HEK293 (cell line): ENCODE results near the gene CLEC4G.

Experiments used
- CTCF ChIA-PET: fragments of 350-600 bp; formaldehyde crosslinking; extraction: SDS; loops from one replicate; lab custom pipeline; 2021; ENCODE audit warnings: antibody characterized with exemption; lab: Yijun Ruan, JAX
- POLR2A ChIA-PET: fragments of 300-600 bp; formaldehyde crosslinking; extraction: SDS; loops from one replicate; lab custom pipeline; 2020; ENCODE audit warnings: antibody characterized with exemption, inconsistent platforms; lab: Yijun Ruan, JAX
- H3K27ac ChIP-seq: fragments of 200-500 bp; sonication (Bioruptor generic); 2 replicates; pipeline ENCODE4 v1.5.1; 2014; ENCODE audit warnings: low read depth, low read length, control low read depth, inconsistent platforms; ENCODE audit errors: extremely low read depth
- H3K36me3 ChIP-seq, 2 experiments: fragments of 200-500 bp in 1 of 2; sonication (Bioruptor generic) in 1 of 2; 1 replicate in 1 of 2; 2 replicates in 1 of 2; pipeline ENCODE4 v1.5.1; 2014 to 2017; ENCODE audit warnings: inconsistent platforms in 2 of 2, low read length in 2 of 2; ENCODE audit not compliant: control insufficient read depth in 2 of 2, insufficient read depth in 1 of 2
- H3K4me1 ChIP-seq: fragments of 200-500 bp; sonication (Bioruptor generic); 2 replicates; pipeline ENCODE4 v1.5.1; 2014; ENCODE audit warnings: mild to moderate bottlenecking, low read length, inconsistent platforms; ENCODE audit not compliant: control insufficient read depth, insufficient read depth
- H3K4me3 ChIP-seq: 2 replicates; pipeline ENCODE4 v1.5.1; 2011; ENCODE audit warnings: low read depth, mild to moderate bottlenecking, control low read depth, low read length, moderate library complexity
- H3K9me3 ChIP-seq: fragments of 200-500 bp; sonication (Bioruptor generic); 2 replicates; pipeline ENCODE4 v1.5.1; 2014; ENCODE audit warnings: low read depth, low read length, inconsistent platforms; ENCODE audit not compliant: control insufficient read depth, insufficient read depth
- BCL11A ChIP-seq: fragments of 450-650 bp; formaldehyde crosslinking; IDR thresholded peaks from 2 replicates; pipeline ENCODE4 v1.5.1; 2016; ENCODE audit warnings: low read depth, missing biosample characterization, missing genetic modification characterization
- MEIS1 ChIP-seq: sonication (generic); formaldehyde crosslinking; IDR thresholded peaks from 2 replicates; pipeline ENCODE4 v1.8.1; 2022; ENCODE audit warnings: missing genetic modification reagents, mild to moderate bottlenecking, borderline replicate concordance
- YY2 ChIP-seq: fragments of 450-650 bp; formaldehyde crosslinking; IDR thresholded peaks from 2 replicates; pipeline ENCODE4 v1.5.1; 2016; ENCODE audit warnings: missing biosample characterization, missing genetic modification characterization
- ZBTB17 ChIP-seq: fragments of 450-650 bp; formaldehyde crosslinking; IDR thresholded peaks from 2 replicates; pipeline ENCODE4 v1.5.1; 2016; ENCODE audit warnings: missing biosample characterization, missing genetic modification characterization
- ZBTB21 ChIP-seq: fragments of 450-650 bp; formaldehyde crosslinking; IDR thresholded peaks from 2 replicates; pipeline ENCODE4 v1.5.1; 2017; ENCODE audit warnings: missing biosample characterization, missing genetic modification characterization
- ZNF211 ChIP-seq: fragments of 450-650 bp; formaldehyde crosslinking; IDR thresholded peaks from 2 replicates; pipeline ENCODE4 v1.5.1; 2016; ENCODE audit warnings: low read depth, missing biosample characterization, missing genetic modification characterization
- ZNF416 ChIP-seq: fragments of 450-650 bp; formaldehyde crosslinking; IDR thresholded peaks from 2 replicates; pipeline ENCODE4 v1.5.1; 2016; ENCODE audit warnings: missing biosample characterization, missing genetic modification characterization
- ZNF514 ChIP-seq: fragments of 450-650 bp; formaldehyde crosslinking; IDR thresholded peaks from 2 replicates; pipeline ENCODE4 v1.5.1; 2016; ENCODE audit warnings: missing biosample characterization, missing genetic modification characterization
- ZNF529 ChIP-seq: fragments of 450-650 bp; formaldehyde crosslinking; IDR thresholded peaks from 2 replicates; pipeline ENCODE4 v1.5.1; 2017; ENCODE audit warnings: missing genetic modification characterization, missing biosample characterization; ENCODE audit not compliant: insufficient replicate concordance
- ZNF544 ChIP-seq: fragments of 450-650 bp; formaldehyde crosslinking; IDR thresholded peaks from 2 replicates; pipeline ENCODE4 v1.5.0; 2017; ENCODE audit warnings: missing biosample characterization, missing genetic modification characterization
- ZNF626 ChIP-seq: fragments of 450-650 bp; sonication (Bioruptor Pico); formaldehyde crosslinking; IDR thresholded peaks from 2 replicates; pipeline ENCODE4 v1.5.1; 2018; ENCODE audit warnings: missing biosample characterization, missing genetic modification characterization, inconsistent platforms
- TF ChIP-seq, protein P1 (sequence below): fragments of 450-650 bp; formaldehyde crosslinking; IDR thresholded peaks from 2 replicates; pipeline ENCODE4 v1.5.1; 2016; ENCODE audit warnings: missing biosample characterization, missing genetic modification characterization
- TF ChIP-seq, protein P2 (sequence below): fragments of 450-650 bp; formaldehyde crosslinking; IDR thresholded peaks from 2 replicates; pipeline ENCODE4 v1.5.1; 2017; ENCODE audit warnings: missing biosample characterization, missing genetic modification characterization
- TF ChIP-seq, protein P3 (sequence below): fragments of 450-650 bp; formaldehyde crosslinking; IDR thresholded peaks from 2 replicates; pipeline ENCODE4 v1.5.1; 2016; ENCODE audit warnings: missing biosample characterization, missing genetic modification characterization
- TF ChIP-seq, protein P4 (sequence below): fragments of 450-650 bp; formaldehyde crosslinking; IDR thresholded peaks from 2 replicates; pipeline ENCODE4 v1.5.1; 2017; ENCODE audit warnings: missing biosample characterization, mild to moderate bottlenecking, missing genetic modification characterization, moderate library complexity
- TF ChIP-seq, protein P5 (sequence below): fragments of 450-650 bp; formaldehyde crosslinking; IDR thresholded peaks from 2 replicates; pipeline ENCODE4; 2016; ENCODE audit warnings: missing biosample characterization, missing genetic modification characterization
- TF ChIP-seq, protein P6 (sequence below): fragments of 450-650 bp; formaldehyde crosslinking; IDR thresholded peaks from 2 replicates; pipeline ENCODE4 v1.5.1; 2016; ENCODE audit warnings: missing biosample characterization, missing genetic modification characterization, borderline replicate concordance

The CLEC4G gene

DNA sequence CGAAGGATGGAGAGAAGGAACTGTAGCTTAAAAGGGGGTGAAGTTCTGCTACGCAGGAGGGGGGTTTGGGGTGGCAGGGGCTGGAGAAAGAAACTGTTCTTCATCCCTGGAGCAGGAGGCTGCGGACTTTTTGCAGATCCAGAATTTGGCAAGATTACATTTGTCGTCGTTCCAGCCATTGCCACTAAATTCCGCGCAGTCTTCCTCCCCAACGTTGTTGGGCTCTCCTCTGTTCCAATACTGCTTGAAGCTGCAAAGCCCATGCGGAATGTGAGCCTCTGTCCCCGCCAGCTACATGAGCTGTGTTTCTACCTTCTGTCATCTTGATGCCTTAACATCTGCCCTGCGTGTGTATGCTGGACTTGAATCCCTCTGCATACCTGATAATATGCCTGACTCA is 11.1 kb upstream of the CLEC4G start:
- Histone ChIP-seq H3K9me3 (no peaks in the 10 kb centered on the region), H3K4me3 (no peak overlapping the region), H3K36me3 (no peaks in the 10 kb centered on the region), H3K4me1 (no peaks in the 10 kb centered on the region), H3K27ac (no peak overlapping the region)
- CTCF ChIA-PET: interaction anchor here (0.6 to 1.3 kb wide), 2 partner anchors 175 to 380 kb away, joined by 4 read pairs; no protein-coding TSS in a partner anchor
- POLR2A ChIA-PET: interaction anchor here (0.6 kb wide), 1 partner anchor 294 kb away, joined by 3 read pairs; no protein-coding TSS in a partner anchor
- TF ChIP-seq, protein P1, sequence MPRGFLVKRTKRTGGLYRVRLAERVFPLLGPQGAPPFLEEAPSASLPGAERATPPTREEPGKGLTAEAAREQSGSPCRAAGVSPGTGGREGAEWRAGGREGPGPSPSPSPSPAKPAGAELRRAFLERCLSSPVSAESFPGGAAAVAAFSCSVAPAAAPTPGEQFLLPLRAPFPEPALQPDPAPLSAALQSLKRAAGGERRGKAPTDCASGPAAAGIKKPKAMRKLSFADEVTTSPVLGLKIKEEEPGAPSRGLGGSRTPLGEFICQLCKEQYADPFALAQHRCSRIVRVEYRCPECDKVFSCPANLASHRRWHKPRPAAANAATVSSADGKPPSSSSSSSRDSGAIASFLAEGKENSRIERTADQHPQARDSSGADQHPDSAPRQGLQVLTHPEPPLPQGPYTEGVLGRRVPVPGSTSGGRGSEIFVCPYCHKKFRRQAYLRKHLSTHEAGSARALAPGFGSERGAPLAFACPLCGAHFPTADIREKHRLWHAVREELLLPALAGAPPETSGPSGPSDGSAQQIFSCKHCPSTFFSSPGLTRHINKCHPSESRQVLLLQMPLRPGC (tag by site-specific recombination): no peak
- no peak for TF ChIP-seq ZBTB21 (tag by site-specific recombination)
- TF ChIP-seq, protein P2, sequence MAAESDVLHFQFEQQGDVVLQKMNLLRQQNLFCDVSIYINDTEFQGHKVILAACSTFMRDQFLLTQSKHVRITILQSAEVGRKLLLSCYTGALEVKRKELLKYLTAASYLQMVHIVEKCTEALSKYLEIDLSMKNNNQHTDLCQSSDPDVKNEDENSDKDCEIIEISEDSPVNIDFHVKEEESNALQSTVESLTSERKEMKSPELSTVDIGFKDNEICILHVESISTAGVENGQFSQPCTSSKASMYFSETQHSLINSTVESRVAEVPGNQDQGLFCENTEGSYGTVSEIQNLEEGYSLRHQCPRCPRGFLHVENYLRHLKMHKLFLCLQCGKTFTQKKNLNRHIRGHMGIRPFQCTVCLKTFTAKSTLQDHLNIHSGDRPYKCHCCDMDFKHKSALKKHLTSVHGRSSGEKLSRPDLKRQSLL (tag by site-specific recombination): no peak
- TF ChIP-seq ZNF211 (tag by site-specific recombination): no peak
- no peak for TF ChIP-seq ZNF544 (tag by site-specific recombination)
- TF ChIP-seq, protein P3, sequence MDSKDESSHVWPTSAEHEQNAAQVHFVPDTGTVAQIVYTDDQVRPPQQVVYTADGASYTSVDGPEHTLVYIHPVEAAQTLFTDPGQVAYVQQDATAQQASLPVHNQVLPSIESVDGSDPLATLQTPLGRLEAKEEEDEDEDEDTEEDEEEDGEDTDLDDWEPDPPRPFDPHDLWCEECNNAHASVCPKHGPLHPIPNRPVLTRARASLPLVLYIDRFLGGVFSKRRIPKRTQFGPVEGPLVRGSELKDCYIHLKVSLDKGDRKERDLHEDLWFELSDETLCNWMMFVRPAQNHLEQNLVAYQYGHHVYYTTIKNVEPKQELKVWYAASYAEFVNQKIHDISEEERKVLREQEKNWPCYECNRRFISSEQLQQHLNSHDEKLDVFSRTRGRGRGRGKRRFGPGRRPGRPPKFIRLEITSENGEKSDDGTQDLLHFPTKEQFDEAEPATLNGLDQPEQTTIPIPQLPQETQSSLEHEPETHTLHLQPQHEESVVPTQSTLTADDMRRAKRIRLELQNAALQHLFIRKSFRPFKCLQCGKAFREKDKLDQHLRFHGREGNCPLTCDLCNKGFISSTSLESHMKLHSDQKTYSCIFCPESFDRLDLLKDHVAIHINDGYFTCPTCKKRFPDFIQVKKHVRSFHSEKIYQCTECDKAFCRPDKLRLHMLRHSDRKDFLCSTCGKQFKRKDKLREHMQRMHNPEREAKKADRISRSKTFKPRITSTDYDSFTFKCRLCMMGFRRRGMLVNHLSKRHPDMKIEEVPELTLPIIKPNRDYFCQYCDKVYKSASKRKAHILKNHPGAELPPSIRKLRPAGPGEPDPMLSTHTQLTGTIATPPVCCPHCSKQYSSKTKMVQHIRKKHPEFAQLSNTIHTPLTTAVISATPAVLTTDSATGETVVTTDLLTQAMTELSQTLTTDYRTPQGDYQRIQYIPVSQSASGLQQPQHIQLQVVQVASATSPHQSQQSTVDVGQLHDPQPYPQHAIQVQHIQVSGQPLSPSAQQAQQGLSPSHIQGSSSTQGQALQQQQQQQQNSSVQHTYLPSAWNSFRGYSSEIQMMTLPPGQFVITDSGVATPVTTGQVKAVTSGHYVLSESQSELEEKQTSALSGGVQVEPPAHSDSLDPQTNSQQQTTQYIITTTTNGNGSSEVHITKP: no peak
- no peak for TF ChIP-seq BCL11A (tag by site-specific recombination)
- TF ChIP-seq, protein P4, sequence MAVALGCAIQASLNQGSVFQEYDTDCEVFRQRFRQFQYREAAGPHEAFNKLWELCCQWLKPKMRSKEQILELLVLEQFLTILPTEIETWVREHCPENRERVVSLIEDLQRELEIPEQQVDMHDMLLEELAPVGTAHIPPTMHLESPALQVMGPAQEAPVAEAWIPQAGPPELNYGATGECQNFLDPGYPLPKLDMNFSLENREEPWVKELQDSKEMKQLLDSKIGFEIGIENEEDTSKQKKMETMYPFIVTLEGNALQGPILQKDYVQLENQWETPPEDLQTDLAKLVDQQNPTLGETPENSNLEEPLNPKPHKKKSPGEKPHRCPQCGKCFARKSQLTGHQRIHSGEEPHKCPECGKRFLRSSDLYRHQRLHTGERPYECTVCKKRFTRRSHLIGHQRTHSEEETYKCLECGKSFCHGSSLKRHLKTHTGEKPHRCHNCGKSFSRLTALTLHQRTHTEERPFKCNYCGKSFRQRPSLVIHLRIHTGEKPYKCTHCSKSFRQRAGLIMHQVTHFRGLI (tag by site-specific recombination): no peak
- TF ChIP-seq YY2 (tag by site-specific recombination): no peak
- TF ChIP-seq, protein P5, sequence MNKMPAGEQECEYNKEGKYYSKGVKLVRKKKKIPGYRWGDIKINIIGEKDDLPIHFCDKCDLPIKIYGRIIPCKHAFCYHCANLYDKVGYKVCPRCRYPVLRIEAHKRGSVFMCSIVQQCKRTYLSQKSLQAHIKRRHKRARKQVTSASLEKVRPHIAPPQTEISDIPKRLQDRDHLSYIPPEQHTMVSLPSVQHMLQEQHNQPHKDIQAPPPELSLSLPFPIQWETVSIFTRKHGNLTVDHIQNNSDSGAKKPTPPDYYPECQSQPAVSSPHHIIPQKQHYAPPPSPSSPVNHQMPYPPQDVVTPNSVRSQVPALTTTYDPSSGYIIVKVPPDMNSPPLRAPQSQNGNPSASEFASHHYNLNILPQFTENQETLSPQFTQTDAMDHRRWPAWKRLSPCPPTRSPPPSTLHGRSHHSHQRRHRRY (tag by site-specific recombination): no peak
- TF ChIP-seq ZNF514: no peak
- no peak for TF ChIP-seq MEIS1 (CRISPR knock-in tag)
- no peak for TF ChIP-seq ZNF529 (tag by site-specific recombination)
- TF ChIP-seq ZNF416: no peak

DNA sequence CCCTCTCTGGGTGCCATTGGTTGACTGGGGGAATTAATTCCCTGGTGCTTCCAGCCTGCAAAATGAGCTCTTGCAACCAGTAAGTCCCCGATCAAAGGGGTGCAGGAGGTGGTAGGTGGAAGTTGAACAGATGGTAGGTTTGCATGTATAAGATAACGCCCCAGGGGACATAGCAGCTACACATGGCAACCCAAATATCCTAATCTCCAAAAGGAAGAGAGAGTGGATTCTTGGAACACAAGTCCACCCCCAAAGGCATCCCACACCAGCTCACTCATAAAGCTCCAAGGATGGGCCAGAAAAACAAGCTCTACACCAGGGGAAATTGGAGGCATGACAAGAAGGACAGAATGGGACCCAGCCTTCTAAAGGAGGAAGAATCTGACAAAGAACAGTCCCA is 10.7 kb upstream of the CLEC4G start:
- no peak for TF ChIP-seq ZNF626 (tag by site-specific recombination)
- no peak for TF ChIP-seq ZBTB17 (tag by site-specific recombination)
- TF ChIP-seq, protein P6, sequence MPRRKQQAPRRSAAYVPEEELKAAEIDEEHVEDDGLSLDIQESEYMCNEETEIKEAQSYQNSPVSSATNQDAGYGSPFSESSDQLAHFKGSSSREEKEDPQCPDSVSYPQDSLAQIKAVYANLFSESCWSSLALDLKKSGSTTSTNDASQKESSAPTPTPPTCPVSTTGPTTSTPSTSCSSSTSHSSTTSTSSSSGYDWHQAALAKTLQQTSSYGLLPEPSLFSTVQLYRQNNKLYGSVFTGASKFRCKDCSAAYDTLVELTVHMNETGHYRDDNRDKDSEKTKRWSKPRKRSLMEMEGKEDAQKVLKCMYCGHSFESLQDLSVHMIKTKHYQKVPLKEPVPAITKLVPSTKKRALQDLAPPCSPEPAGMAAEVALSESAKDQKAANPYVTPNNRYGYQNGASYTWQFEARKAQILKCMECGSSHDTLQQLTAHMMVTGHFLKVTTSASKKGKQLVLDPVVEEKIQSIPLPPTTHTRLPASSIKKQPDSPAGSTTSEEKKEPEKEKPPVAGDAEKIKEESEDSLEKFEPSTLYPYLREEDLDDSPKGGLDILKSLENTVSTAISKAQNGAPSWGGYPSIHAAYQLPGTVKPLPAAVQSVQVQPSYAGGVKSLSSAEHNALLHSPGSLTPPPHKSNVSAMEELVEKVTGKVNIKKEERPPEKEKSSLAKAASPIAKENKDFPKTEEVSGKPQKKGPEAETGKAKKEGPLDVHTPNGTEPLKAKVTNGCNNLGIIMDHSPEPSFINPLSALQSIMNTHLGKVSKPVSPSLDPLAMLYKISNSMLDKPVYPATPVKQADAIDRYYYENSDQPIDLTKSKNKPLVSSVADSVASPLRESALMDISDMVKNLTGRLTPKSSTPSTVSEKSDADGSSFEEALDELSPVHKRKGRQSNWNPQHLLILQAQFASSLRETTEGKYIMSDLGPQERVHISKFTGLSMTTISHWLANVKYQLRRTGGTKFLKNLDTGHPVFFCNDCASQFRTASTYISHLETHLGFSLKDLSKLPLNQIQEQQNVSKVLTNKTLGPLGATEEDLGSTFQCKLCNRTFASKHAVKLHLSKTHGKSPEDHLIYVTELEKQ (tag by site-specific recombination): no peak
- TF ChIP-seq, all 188 proteins: peak for 0
- Histone ChIP-seq H3K27ac (no peak overlapping the region), H3K36me3 (no peaks in the 10 kb centered on the region), H3K9me3 (no peaks in the 10 kb centered on the region), H3K4me3 (no peak overlapping the region), H3K4me1 (no peaks in the 10 kb centered on the region)
- CTCF ChIA-PET: interaction anchor here (0.6 to 1.3 kb wide), 2 partner anchors 174 to 380 kb away, joined by 4 read pairs; no protein-coding TSS in a partner anchor
- POLR2A ChIA-PET: interaction anchor here (0.6 kb wide), 1 partner anchor 293 kb away, joined by 3 read pairs; no protein-coding TSS in a partner anchor
